Measurements from ENCODE around the gene CALCOCO1. TPM values are rescaled to one million over a fixed set of nuclear protein-coding genes. Genes with fewer than 3 reads are reported as not detected.
"Not testable (repeated sequence)": the region's sequence is repeated elsewhere in the genome, so short reads cannot be mapped to it uniquely, and the experiment has no call there.

Gene CALCOCO1
- total and polyA plus RNA-seq, 7 experiments from 2014 or later, result 58.7 to 175 (median 90.7) TPM

DNA sequence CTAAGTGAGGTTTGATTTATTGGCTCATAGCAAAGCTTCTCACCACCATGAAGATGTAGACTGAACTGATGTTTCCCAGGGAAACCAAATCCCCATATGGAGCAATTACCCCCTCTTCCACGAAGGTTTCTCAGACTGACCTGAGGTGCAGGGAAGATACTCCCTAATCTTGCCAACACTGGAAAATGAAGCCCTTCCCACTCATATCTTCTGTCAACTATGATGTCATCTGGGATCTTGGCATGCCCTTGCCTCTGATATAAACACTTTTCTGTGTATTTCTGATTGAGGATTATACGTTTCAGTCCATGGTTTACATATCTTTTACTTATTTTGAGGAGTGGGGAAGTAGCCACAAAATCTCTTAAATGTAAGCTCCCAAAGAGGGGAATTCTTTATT, 38.6 kb upstream of the CALCOCO1 start:
- Mint-ChIP-seq H3K36me3 (peaks cover 0 to 3% (median 0%) of the 10 kb centered on the region in 5 donors), H3K9me3 (no peaks in the 10 kb centered on the region), H3K27me3 (peaks cover 55 to 76% (median 63%) of the 10 kb centered on the region in 5 donors), H3K4me1 (no peaks in the 10 kb centered on the region), H3K27ac (no peak overlapping the region), H3K4me3 (no peak overlapping the region)
- CTCF ChIA-PET, result interaction anchor here (0.9 kb wide), 1 partner anchor 19 kb away, joined by 5 read pairs; no protein-coding TSS in a partner anchor
- H3K9me3 ChIP-seq (ENCODE audit: control insufficient read depth in 2 of 3, low read length in 3 of 3), result no peaks in the 10 kb centered on the region
- H3K27me3 ChIP-seq (ENCODE audit: control insufficient read depth in 2 of 2, insufficient read depth in 2 of 2, low read length in 2 of 2), result peaks cover 0 to 7% of the 10 kb centered on the region in 2 donors
- no peaks in the 10 kb centered on the region for H3K4me1 ChIP-seq (ENCODE audit: control insufficient read depth in 2 of 2, insufficient read depth in 2 of 2, low read length in 2 of 2)
- ATAC-seq, result no peak
- H3K27ac ChIP-seq (ENCODE audit: low read depth, low read length), result no peak overlapping the region
- H3K36me3 ChIP-seq (ENCODE audit: control insufficient read depth in 2 of 3, insufficient read depth in 3 of 3, low read length in 3 of 3), result no peaks in the 10 kb centered on the region
- H3K4me3 ChIP-seq (ENCODE audit: low read length), result no peak overlapping the region
- intact Hi-C loops (cut with micrococcal nuclease), result no loop called here
- POLR2A ChIA-PET, result interaction anchor here (0.5 to 1.6 kb wide), 3 partner anchors 17 to 56 kb away, joined by 3 read pairs; no protein-coding TSS in a partner anchor
- no peak for DNase-seq

DNA sequence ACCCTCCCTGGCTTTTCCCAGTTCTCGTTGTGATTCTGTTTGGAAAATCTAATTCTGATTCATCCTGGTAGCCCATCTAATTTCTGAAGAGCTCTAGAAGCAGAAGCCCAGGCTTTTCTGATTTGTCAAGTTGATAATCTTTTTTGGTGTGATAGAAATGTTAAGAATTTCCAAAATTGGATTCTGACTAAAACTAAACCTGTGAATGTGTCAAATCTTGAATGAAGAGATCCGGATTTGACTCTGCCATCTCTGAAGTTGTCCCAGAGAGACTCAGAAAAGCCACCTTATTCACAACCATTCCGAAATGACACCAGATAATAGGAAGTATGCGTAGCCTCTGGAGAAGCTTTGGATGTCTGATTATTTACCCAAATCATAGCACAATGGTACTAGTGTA, 37.4 kb upstream of the CALCOCO1 start:
- H3K4me1 Mint-ChIP-seq, result no peaks in the 10 kb centered on the region
- H3K4me1 ChIP-seq (ENCODE audit: control insufficient read depth in 2 of 2, insufficient read depth in 2 of 2, low read length in 2 of 2), result no peaks in the 10 kb centered on the region
- no peak overlapping the region for H3K4me3 Mint-ChIP-seq
- H3K27ac Mint-ChIP-seq, result no peak overlapping the region
- peaks cover 0 to 3% (median 0%) of the 10 kb centered on the region in 5 donors for H3K36me3 Mint-ChIP-seq
- POLR2A ChIA-PET, result interaction anchor here (1.6 kb wide), 1 partner anchor 18 kb away, joined by 3 read pairs; no protein-coding TSS in a partner anchor
- CTCF ChIA-PET, result interaction anchor here (0.6 to 1.2 kb wide), 2 partner anchors 38 to 65 kb away, joined by 3 read pairs; no protein-coding TSS in a partner anchor
- no peaks in the 10 kb centered on the region for H3K27me3 ChIP-seq (ENCODE audit: control insufficient read depth in 2 of 2, insufficient read depth in 2 of 2, low read length in 2 of 2)
- intact Hi-C loops (cut with micrococcal nuclease), result no loop called here
- no peak overlapping the region for H3K4me3 ChIP-seq (ENCODE audit: low read length)
- DNase-seq, result no peak
- H3K36me3 ChIP-seq (ENCODE audit: control insufficient read depth in 2 of 3, insufficient read depth in 3 of 3, low read length in 3 of 3), result no peaks in the 10 kb centered on the region
- ATAC-seq, result no peak
- no peak overlapping the region for H3K27ac ChIP-seq (ENCODE audit: low read depth, low read length)
- H3K27me3 Mint-ChIP-seq, result peaks cover 58 to 80% (median 73%) of the 10 kb centered on the region in 5 donors
- H3K9me3 ChIP-seq (ENCODE audit: control insufficient read depth in 2 of 3, low read length in 3 of 3), result no peaks in the 10 kb centered on the region
- no peaks in the 10 kb centered on the region for H3K9me3 Mint-ChIP-seq

- H3K4me1 ChIP-seq (ENCODE audit: control insufficient read depth in 2 of 2, insufficient read depth in 2 of 2, low read length in 2 of 2); H3K36me3 ChIP-seq (ENCODE audit: control insufficient read depth in 2 of 3, insufficient read depth in 3 of 3, low read length in 3 of 3); H3K36me3 Mint-ChIP-seq; H3K9me3 Mint-ChIP-seq; H3K27me3 ChIP-seq (ENCODE audit: control insufficient read depth in 2 of 2, insufficient read depth in 2 of 2, low read length in 2 of 2); POLR2A ChIA-PET; H3K27ac Mint-ChIP-seq; ATAC-seq; intact Hi-C loops (cut with micrococcal nuclease); H3K27ac ChIP-seq (ENCODE audit: low read depth, low read length); DNase-seq; H3K9me3 ChIP-seq (ENCODE audit: control insufficient read depth in 2 of 3, low read length in 3 of 3); H3K4me3 ChIP-seq (ENCODE audit: low read length); H3K4me3 Mint-ChIP-seq: not testable (repeated sequence)
- CTCF ChIA-PET, result interaction anchor here (0.7 kb wide), 1 partner anchor 453 kb away, joined by 3 read pairs; no protein-coding TSS in a partner anchor
- Mint-ChIP-seq H3K27me3 (peaks cover 69 to 92% (median 85%) of the 10 kb centered on the region in 5 donors), H3K4me1 (peaks cover 0 to 11% (median 0%) of the 10 kb centered on the region in 7 donors)
Observed at GRCh38 chr12:53762793-53763192, 35.5 kb upstream of the CALCOCO1 start.

DNA sequence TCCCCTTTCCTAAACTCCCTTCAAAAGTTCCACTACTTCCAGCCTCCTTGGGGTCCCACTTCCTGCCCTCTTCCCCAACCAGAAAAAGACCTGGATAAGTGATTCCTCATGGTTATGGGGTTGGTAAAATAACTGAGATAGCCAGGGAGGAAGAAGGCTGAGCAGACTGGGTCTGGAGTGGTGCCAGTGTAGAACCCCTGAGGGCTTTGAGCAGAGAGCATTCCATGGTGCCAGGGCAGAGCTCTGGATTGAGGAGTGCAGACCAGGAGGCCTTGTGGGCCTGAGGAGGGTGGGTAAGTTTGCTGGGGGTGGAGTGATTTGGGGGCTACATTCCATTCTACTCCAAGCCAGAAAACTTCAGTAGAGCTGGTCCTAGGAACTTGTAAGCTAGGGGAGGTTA, 34.1 kb upstream of the CALCOCO1 start:
- Mint-ChIP-seq H3K27ac (peak overlapping the region in 1 of 9 donors; percentile 51), H3K36me3 (peaks cover 0 to 3% (median 0%) of the 10 kb centered on the region in 5 donors), H3K27me3 (peaks cover 54 to 78% (median 71%) of the 10 kb centered on the region in 5 donors), H3K4me1 (peaks cover 0 to 25% (median 5%) of the 10 kb centered on the region in 7 donors), H3K4me3 (no peak overlapping the region), H3K9me3 (peaks cover 0 to 2% (median 0%) of the 10 kb centered on the region in 11 donors)
- POLR2A ChIA-PET, result no interaction called here
- no peaks in the 10 kb centered on the region for H3K9me3 ChIP-seq (ENCODE audit: control insufficient read depth in 2 of 3, low read length in 3 of 3)
- H3K36me3 ChIP-seq (ENCODE audit: control insufficient read depth in 2 of 3, insufficient read depth in 3 of 3, low read length in 3 of 3), result no peaks in the 10 kb centered on the region
- intact Hi-C loops (cut with micrococcal nuclease), result no loop called here
- peaks cover 0 to 6% of the 10 kb centered on the region in 2 donors for H3K4me1 ChIP-seq (ENCODE audit: control insufficient read depth in 2 of 2, insufficient read depth in 2 of 2, low read length in 2 of 2)
- H3K4me3 ChIP-seq (ENCODE audit: low read length), result no peak overlapping the region
- H3K27me3 ChIP-seq (ENCODE audit: control insufficient read depth in 2 of 2, insufficient read depth in 2 of 2, low read length in 2 of 2), result peaks cover 0 to 10% of the 10 kb centered on the region in 2 donors
- DNase-seq, result no peak
- no peak overlapping the region for H3K27ac ChIP-seq (ENCODE audit: low read depth, low read length)
- CTCF ChIA-PET, result interaction anchor here (1.5 kb wide), 1 partner anchor 14 kb away, joined by 7 read pairs; no protein-coding TSS in a partner anchor
- no peak for ATAC-seq

GRCh38 chr12:53759261-53759660, 32.0 kb upstream of the CALCOCO1 start:
- peaks cover 48 to 68% (median 60%) of the 10 kb centered on the region in 5 donors for H3K27me3 Mint-ChIP-seq

DNA sequence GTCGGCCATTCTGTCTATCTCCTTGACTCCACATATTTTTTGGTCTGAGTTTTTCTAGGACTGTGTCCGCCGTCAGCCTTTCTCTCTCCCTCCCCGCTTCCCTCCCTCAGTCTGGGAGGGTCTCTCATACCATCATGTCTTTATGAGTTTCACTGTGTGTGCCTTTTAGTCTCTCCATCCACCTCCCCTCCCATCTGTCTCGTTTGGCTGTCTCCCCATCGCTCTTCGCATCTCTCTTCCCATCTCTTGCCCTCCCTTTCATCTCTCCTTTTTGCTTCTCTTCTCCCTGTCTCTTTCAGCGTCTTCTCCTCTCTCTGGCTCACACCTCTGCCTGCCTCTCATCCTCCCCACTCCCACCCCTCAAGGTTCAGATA, 31.5 kb upstream of the CALCOCO1 start:
- H3K9me3 ChIP-seq (ENCODE audit: control insufficient read depth in 2 of 3, low read length in 3 of 3), result no peaks in the 10 kb centered on the region
- H3K4me3 Mint-ChIP-seq, result no peak overlapping the region
- H3K4me1 Mint-ChIP-seq, result peaks cover 0 to 35% (median 5%) of the 10 kb centered on the region in 7 donors
- intact Hi-C loops (cut with micrococcal nuclease), result loop anchor here in 1 of 2 donors (10.0 kb wide), 1 partner anchor 516 kb away; no protein-coding TSS in a partner anchor
- no peaks in the 10 kb centered on the region for H3K36me3 ChIP-seq (ENCODE audit: control insufficient read depth in 2 of 3, insufficient read depth in 3 of 3, low read length in 3 of 3)
- no peak overlapping the region for H3K27ac Mint-ChIP-seq
- no peak for DNase-seq
- POLR2A ChIA-PET, result no interaction called here
- H3K9me3 Mint-ChIP-seq, result peaks cover 0 to 2% (median 0%) of the 10 kb centered on the region in 11 donors
- H3K27ac ChIP-seq (ENCODE audit: low read depth, low read length), result no peak overlapping the region
- H3K36me3 Mint-ChIP-seq, result peaks cover 0 to 2% (median 0%) of the 10 kb centered on the region in 5 donors
- H3K27me3 ChIP-seq (ENCODE audit: control insufficient read depth in 2 of 2, insufficient read depth in 2 of 2, low read length in 2 of 2), result peaks cover 0 to 10% of the 10 kb centered on the region in 2 donors
- no peak for ATAC-seq
- no peak overlapping the region for H3K4me3 ChIP-seq (ENCODE audit: low read length)
- H3K4me1 ChIP-seq (ENCODE audit: control insufficient read depth in 2 of 2, insufficient read depth in 2 of 2, low read length in 2 of 2), result peaks cover 0 to 6% of the 10 kb centered on the region in 2 donors
- H3K27me3 Mint-ChIP-seq, result peaks cover 46 to 65% (median 57%) of the 10 kb centered on the region in 5 donors
- CTCF ChIA-PET, result interaction anchor here (3.9 kb wide), 1 partner anchor 13 kb away, joined by 55 read pairs; no protein-coding TSS in a partner anchor

More at GRCh38 chr12:53759261-53759660, 32.0 kb upstream of the CALCOCO1 start:
- ChIA-PET CTCF (no interaction called here), POLR2A (no interaction called here)
- Histone ChIP-seq H3K4me1 (ENCODE audit: control insufficient read depth in 2 of 2, insufficient read depth in 2 of 2, low read length in 2 of 2) (peaks cover 0 to 6% of the 10 kb centered on the region in 2 donors), H3K27ac (ENCODE audit: low read depth, low read length) (no peak overlapping the region), H3K36me3 (ENCODE audit: control insufficient read depth in 2 of 3, insufficient read depth in 3 of 3, low read length in 3 of 3) (no peaks in the 10 kb centered on the region), H3K9me3 (ENCODE audit: control insufficient read depth in 2 of 3, low read length in 3 of 3) (no peaks in the 10 kb centered on the region), H3K4me3 (ENCODE audit: low read length) (no peak overlapping the region), H3K27me3 (ENCODE audit: control insufficient read depth in 2 of 2, insufficient read depth in 2 of 2, low read length in 2 of 2) (peaks cover 0 to 10% of the 10 kb centered on the region in 2 donors)
- Mint-ChIP-seq H3K4me3 (no peak overlapping the region), H3K9me3 (peaks cover 0 to 2% (median 0%) of the 10 kb centered on the region in 11 donors), H3K27ac (no peak overlapping the region), H3K36me3 (peaks cover 0 to 3% (median 0%) of the 10 kb centered on the region in 5 donors), H3K4me1 (peaks cover 0 to 35% (median 5%) of the 10 kb centered on the region in 7 donors)
- intact Hi-C loops (cut with micrococcal nuclease), result loop anchor here in 1 of 2 donors (10.0 kb wide), 1 partner anchor 516 kb away; no protein-coding TSS in a partner anchor
- no peak for DNase-seq
- no peak for ATAC-seq

All from naive thymus-derived CD4-positive, alpha-beta T cell (primary cell).